Measurements from ENCODE around the gene ALK.

The ALK gene

DNA sequence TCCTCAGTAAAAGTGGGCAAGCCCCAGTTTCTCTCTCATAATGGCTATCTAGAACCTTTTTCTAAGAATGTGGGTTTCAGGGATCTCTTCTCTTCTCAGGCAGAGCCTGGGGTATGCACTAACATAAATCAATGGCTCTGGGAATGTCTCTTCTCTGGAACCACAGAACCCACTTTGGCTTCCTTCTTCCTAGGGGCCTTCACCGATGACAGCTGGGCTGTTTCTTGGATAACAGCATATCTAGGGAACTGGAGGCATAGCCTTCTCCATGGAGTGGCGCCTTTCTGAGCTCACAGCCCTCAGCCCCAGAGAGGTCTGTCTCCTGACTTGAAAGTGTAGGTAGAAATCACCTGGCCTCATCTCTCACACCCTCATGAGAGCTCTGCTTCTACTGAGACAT lies 558.3 kb downstream of the ALK start:
- H3K9me3 ChIP-seq (ENCODE audit: control insufficient read depth, insufficient read depth, low read length) = no peaks in the 10 kb centered on the region
- H3K4me1 ChIP-seq (ENCODE audit: insufficient read depth, low read length) = no peaks in the 10 kb centered on the region
- no peaks in the 10 kb centered on the region for H3K36me3 ChIP-seq (ENCODE audit: insufficient read depth, low read length)
- H3K9ac ChIP-seq (ENCODE audit: low read depth, low read length) = no peak overlapping the region

DNA sequence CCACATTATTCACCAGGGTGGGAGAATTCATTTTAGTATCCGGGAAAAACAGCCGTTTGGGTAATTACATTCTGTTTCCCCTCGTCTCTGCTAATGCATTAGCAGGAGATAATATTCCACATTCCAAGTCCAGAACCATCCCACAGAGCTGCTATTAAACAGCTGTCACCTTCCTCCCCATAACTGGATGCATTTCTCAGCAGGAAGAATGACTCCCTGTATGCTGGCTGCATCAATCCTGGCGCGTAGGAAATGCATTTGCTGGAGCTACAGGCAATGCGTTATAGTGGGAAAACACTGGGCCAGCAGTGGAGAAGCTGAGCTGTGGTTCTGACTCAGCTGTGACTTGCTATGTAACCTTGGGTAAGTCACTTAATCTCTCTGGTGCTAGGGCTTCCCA lies 560.2 kb downstream of the ALK start:
- Histone ChIP-seq H3K9ac (ENCODE audit: low read depth, low read length) (no peak overlapping the region), H3K36me3 (ENCODE audit: insufficient read depth, low read length) (no peaks in the 10 kb centered on the region), H3K9me3 (ENCODE audit: control insufficient read depth, insufficient read depth, low read length) (no peaks in the 10 kb centered on the region), H3K4me1 (ENCODE audit: insufficient read depth, low read length) (no peaks in the 10 kb centered on the region)

- Histone ChIP-seq H3K4me1 (ENCODE audit: insufficient read depth, low read length) (no peaks in the 10 kb centered on the region), H3K9me3 (ENCODE audit: control insufficient read depth, insufficient read depth, low read length) (no peaks in the 10 kb centered on the region), H3K9ac (ENCODE audit: low read depth, low read length) (no peak overlapping the region), H3K36me3 (ENCODE audit: insufficient read depth, low read length) (no peaks in the 10 kb centered on the region)
These were observed 561.2 kb downstream of the ALK start for GRCh38 chr2:29360016-29360784.

DNA sequence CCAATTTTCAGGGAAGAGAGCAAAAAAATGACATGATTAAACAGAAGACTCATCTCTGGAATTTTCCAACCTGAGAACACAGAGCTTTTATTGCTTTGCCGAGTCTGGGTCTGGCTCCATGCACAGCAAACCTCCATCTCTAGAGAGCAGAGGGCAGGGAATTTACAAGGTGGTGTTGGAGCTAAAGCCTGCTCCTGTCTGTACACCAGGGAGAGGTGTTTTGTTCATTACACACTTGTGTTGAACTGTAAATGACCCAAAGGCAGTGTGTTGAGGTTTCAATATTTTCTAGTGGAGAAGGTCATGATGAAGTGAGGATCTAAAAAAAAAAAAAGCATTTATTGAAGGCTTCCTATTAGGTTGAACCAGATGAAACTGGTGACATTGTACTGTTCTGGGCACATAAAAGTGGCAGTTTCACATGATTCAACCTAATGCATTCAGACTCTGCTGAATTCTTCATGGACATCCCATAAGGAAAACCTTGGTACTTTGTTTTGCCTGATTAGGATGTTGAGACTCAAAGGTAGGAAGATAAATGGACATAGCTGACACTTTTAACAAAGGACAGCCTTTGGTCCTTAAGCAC lies 567.9 kb downstream of the ALK start:
- no peaks in the 10 kb centered on the region for H3K9me3 ChIP-seq (ENCODE audit: control insufficient read depth, insufficient read depth, low read length)
- H3K36me3 ChIP-seq (ENCODE audit: insufficient read depth, low read length) = no peaks in the 10 kb centered on the region

DNA sequence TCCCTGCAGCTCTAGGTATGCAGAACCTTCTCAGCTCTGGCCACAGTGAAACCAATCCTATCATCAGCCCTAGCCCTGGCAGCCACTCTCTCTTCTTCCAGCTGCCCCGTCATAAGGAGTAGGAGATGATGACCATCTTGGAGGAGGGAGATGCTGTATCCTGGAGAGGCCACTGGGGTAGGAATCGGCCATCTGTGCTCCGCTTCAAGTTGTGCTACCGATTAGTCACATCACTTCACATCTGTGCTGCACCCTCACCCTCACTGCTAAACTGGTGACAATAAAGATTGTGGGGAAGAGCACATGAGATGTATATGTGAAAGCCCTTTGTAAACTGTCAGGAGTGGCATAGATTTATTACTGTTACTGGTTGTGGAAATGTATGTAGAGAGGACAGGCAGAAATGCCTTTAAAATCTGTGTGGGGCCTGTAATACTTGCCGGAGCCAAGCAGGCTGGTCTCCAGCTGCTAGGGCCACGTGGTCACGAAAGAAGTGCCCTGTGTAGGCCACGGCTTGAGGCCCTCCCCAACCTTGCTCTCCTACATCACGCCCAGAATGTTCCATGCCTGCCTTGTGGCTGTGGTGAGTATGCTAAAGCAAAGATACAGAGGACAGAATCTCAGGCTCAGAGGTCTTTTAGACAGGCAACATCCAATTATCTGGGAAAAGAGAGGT lies 569.3 kb downstream of the ALK start:
- H3K36me3 ChIP-seq (ENCODE audit: insufficient read depth, low read length) = no peaks in the 10 kb centered on the region

More for the DNA sequence above, 567.9 kb downstream of the ALK start:
- Histone ChIP-seq H3K4me1 (ENCODE audit: insufficient read depth, low read length) (no peaks in the 10 kb centered on the region), H3K9ac (ENCODE audit: low read depth, low read length) (no peak overlapping the region)

DNA sequence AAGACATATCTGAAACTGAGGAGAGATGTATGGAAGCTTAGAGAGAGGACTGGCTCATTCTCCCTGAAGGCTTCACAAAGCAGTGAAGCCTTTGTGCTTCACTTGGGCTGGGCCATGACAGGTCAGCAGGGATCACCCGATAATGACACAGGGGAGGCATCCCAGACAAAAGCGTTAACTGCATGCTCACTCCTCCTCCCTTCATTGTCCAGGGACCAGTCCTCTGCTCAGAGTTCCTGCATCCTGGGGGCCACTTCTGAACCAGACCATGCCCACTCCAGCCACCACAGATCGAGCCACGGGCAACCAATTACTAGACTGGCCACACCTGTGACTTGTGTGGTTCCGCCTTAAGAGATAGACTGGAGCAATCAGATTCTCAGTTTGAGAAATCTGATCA lies 570.1 kb downstream of the ALK start:
- no peak overlapping the region for H3K9ac ChIP-seq (ENCODE audit: low read depth, low read length)
- H3K4me1 ChIP-seq (ENCODE audit: insufficient read depth, low read length) = no peaks in the 10 kb centered on the region
- H3K9me3 ChIP-seq (ENCODE audit: control insufficient read depth, insufficient read depth, low read length) = no peaks in the 10 kb centered on the region

More for the DNA sequence above, 569.3 kb downstream of the ALK start:
- no peak overlapping the region for H3K9ac ChIP-seq (ENCODE audit: low read depth, low read length)
- H3K9me3 ChIP-seq (ENCODE audit: control insufficient read depth, insufficient read depth, low read length) = no peaks in the 10 kb centered on the region
- H3K4me1 ChIP-seq (ENCODE audit: insufficient read depth, low read length) = no peaks in the 10 kb centered on the region

GRCh38 chr2:29349316-29350030 lies 571.9 kb downstream of the ALK start:
- Histone ChIP-seq H3K36me3 (ENCODE audit: insufficient read depth, low read length) (no peaks in the 10 kb centered on the region), H3K4me1 (ENCODE audit: insufficient read depth, low read length) (no peaks in the 10 kb centered on the region), H3K9ac (ENCODE audit: low read depth, low read length) (no peak overlapping the region), H3K9me3 (ENCODE audit: control insufficient read depth, insufficient read depth, low read length) (no peaks in the 10 kb centered on the region)

More for the DNA sequence above, 570.1 kb downstream of the ALK start:
- H3K36me3 ChIP-seq (ENCODE audit: insufficient read depth, low read length) = no peaks in the 10 kb centered on the region

DNA sequence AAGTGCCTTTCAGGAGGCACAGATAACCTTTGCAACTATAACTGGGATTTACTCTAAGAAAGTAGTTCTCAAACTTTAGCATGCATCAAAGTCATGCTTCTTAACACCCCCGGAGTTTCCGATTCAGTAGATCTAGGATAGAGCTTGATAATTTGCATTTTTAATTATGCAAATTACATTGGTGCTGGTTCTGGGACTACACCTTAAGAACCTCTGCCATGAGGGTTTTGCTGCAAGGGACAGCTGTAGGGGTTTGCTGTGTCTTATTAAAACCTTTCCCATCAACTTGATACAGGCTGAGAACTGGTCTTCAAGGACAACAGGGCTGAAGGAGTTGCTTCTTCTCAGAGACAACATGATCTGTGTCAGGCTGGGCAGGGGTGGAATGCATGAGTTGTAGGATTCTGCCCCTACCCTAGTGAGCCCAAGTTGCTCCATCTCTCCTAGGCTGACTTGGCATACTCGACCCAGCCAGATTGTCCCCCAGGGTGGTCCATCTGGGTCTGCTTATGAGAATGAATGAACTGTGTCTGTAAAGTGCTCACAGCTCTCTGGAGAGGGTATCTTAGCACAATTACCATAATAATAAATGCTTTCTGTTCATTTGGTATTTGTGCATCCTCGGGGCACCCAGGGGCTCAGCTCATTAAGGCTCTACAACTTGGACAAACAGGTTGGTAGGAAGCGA lies 573.5 kb downstream of the ALK start:
- Histone ChIP-seq H3K9ac (ENCODE audit: low read depth, low read length) (no peak overlapping the region), H3K4me1 (ENCODE audit: insufficient read depth, low read length) (no peaks in the 10 kb centered on the region), H3K9me3 (ENCODE audit: control insufficient read depth, insufficient read depth, low read length) (no peaks in the 10 kb centered on the region), H3K36me3 (ENCODE audit: insufficient read depth, low read length) (no peaks in the 10 kb centered on the region)

- no peaks in the 10 kb centered on the region for H3K9me3 ChIP-seq (ENCODE audit: control insufficient read depth, insufficient read depth, low read length)
- H3K9ac ChIP-seq (ENCODE audit: low read depth, low read length) = no peak overlapping the region
- no peaks in the 10 kb centered on the region for H3K36me3 ChIP-seq (ENCODE audit: insufficient read depth, low read length)
- H3K4me1 ChIP-seq (ENCODE audit: insufficient read depth, low read length) = no peaks in the 10 kb centered on the region
These were observed 576.1 kb downstream of the ALK start for GRCh38 chr2:29345236-29345635.

DNA sequence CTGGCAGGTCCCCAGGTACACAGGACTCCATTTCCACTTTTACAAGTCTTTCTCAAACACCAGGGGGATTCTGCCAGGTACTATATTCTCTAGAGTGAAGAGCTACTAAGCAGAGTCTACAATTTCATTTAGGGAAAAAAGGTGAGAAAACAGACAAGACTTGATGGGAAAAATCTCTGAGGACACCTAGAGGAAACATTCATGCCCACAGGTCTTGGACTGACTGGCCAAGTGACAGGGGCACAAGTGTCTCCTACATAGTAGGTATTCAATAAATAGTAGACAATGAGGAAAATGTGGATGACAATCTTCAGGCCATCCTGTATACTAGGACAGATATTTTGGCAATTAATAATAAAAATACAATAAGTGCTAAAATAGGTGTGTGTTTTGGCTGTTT lies 577.6 kb downstream of the ALK start:
- Histone ChIP-seq H3K4me1 (ENCODE audit: insufficient read depth, low read length) (no peaks in the 10 kb centered on the region), H3K36me3 (ENCODE audit: insufficient read depth, low read length) (no peaks in the 10 kb centered on the region), H3K9me3 (ENCODE audit: control insufficient read depth, insufficient read depth, low read length) (no peaks in the 10 kb centered on the region), H3K9ac (ENCODE audit: low read depth, low read length) (no peak overlapping the region)

DNA sequence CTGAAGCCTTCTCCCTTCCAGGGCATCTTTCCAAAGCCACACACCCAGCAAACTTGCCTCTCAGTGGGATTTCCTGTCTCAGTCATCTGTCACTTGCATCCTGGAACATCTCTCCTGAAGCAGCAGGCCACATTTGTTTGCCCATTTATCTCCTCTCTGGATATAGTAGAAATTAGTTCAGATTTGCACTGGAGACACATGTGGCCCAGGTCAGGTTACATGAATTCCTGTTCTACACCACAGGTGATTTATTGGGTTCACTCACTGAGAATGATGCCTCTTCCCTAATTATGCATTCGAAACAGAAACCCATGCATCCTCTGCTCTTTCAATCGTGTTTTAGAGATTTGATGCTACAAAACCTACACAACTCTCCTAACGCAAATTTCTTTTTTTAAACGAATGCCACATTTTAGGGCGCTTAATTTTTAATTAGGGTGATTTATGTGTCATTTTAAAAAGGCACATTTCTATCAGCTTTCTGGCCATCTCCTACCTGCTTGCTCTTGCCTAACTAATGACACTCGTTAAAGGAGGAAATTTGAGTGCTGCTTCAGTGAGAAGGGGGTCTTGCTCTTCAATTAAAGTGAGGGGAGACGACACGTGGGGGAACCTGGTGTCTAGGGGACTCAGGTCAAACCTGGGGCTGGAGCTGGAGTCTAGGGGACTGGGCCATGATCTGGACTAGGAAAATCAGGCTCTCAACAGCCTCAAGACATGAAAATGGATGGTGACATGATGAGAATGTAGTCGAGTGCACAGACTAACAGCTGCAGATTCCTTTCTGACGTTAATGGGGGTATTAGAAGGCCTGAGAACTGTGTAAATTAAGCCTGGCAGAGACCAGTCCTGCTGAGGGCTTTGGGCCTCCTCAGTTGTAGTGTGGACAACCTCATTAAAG lies 584.8 kb downstream of the ALK start:
- no peak overlapping the region for H3K9ac ChIP-seq (ENCODE audit: low read depth, low read length)
- H3K36me3 ChIP-seq (ENCODE audit: insufficient read depth, low read length) = no peaks in the 10 kb centered on the region
- H3K4me1 ChIP-seq (ENCODE audit: insufficient read depth, low read length) = no peaks in the 10 kb centered on the region
- no peaks in the 10 kb centered on the region for H3K9me3 ChIP-seq (ENCODE audit: control insufficient read depth, insufficient read depth, low read length)

DNA sequence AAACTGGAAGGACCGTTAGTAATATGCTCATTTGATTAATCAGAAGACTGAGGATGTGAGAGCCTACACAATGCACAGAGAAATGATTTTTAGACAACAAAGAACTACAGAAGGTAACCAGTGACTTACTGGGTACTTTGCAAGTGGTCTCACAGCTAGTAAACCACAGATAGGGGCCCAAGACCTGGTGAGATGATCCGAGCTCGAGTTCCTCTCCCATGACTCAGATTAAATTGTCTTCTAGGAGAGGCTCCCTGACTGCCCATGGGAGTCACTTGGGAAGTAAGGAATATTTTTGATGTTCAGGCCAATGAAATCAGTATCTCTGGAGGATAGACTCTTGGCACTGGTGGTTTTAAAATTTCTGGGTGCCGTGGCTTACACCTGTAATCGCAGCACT lies 586.0 kb downstream of the ALK start:
- H3K4me1 ChIP-seq (ENCODE audit: insufficient read depth, low read length) = no peaks in the 10 kb centered on the region
- no peaks in the 10 kb centered on the region for H3K36me3 ChIP-seq (ENCODE audit: insufficient read depth, low read length)
- no peaks in the 10 kb centered on the region for H3K9me3 ChIP-seq (ENCODE audit: control insufficient read depth, insufficient read depth, low read length)
- no peak overlapping the region for H3K9ac ChIP-seq (ENCODE audit: low read depth, low read length)

GRCh38 chr2:29334706-29335105 lies 586.7 kb downstream of the ALK start:
- Histone ChIP-seq H3K9me3 (ENCODE audit: control insufficient read depth, insufficient read depth, low read length) (no peaks in the 10 kb centered on the region), H3K4me1 (ENCODE audit: insufficient read depth, low read length) (no peaks in the 10 kb centered on the region), H3K36me3 (ENCODE audit: insufficient read depth, low read length) (no peaks in the 10 kb centered on the region), H3K9ac (ENCODE audit: low read depth, low read length) (no peak overlapping the region)
